Endothelial cell of umbilical vein (primary cell): ENCODE data around the gene PREP. TPM values are rescaled to one million over a fixed set of nuclear protein-coding genes. Genes with fewer than 3 reads are reported as not detected.

Experiments used
- BruUV-seq: library from RNA; stranded (reverse); fragments of 400-500 nt; replicated peaks from 2 replicates; lab custom pipeline; 2021; lab: Mats Ljungman, UMichigan
- CTCF ChIA-PET: fragments of 300-600, 350-600 bp; sonication (Branson Sonifier 250); formaldehyde crosslinking; loops from one replicate; lab custom pipeline; 2021; ENCODE audit warnings: antibody characterized with exemption, inconsistent platforms; lab: Charles Lee
- POLR2A ChIA-PET: fragments of 300-600, 350-600 bp; sonication (Branson Sonifier 250); formaldehyde crosslinking; loops from one replicate; lab custom pipeline; 2021; ENCODE audit warnings: antibody characterized with exemption, inconsistent platforms; lab: Charles Lee
- DNase-seq: peaks from one replicate; pipeline ENCODE4 v3.0.0-alpha.2; 2011; ENCODE audit warnings: low read depth, low spot score
- FAIRE-seq: peaks from 2 replicates; lab custom pipeline; 2011; peaks lifted over from hg19 to GRCh38; lab: Jason Lieb, UNC
- H2AFZ ChIP-seq: 2 replicates; pipeline ENCODE4 v1.6.0; 2012; ENCODE audit warnings: low read depth, low read length, control low read depth, inconsistent platforms
- H3K27ac ChIP-seq: 2 replicates; pipeline ENCODE4 v1.5.1; 2011; ENCODE audit warnings: low read depth, mild to moderate bottlenecking, control low read depth, low read length, moderate library complexity; ENCODE audit not compliant: insufficient read depth
- H3K27me3 ChIP-seq, 2 experiments: 2 replicates each; pipeline versions ENCODE4 v1.6.0 to v1.6.1; 2011; ENCODE audit warnings: low read length in 2 of 2, mixed read lengths in 1 of 2; ENCODE audit not compliant: control insufficient read depth in 2 of 2, insufficient read depth in 2 of 2
- H3K36me3 ChIP-seq, 2 experiments: 2 replicates in 1 of 2; 3 replicates in 1 of 2; pipeline ENCODE4 v1.5.1; 2011; ENCODE audit warnings: low read length in 2 of 2, mild to moderate bottlenecking in 1 of 2, moderate library complexity in 1 of 2; ENCODE audit not compliant: control insufficient read depth in 2 of 2, insufficient read depth in 2 of 2; ENCODE audit errors: extremely low read depth in 1 of 2
- H3K4me1 ChIP-seq: 3 replicates; pipeline ENCODE4 v1.5.1; 2011; ENCODE audit warnings: mild to moderate bottlenecking, low read length; ENCODE audit not compliant: control insufficient read depth, insufficient read depth; ENCODE audit errors: extremely low read depth
- H3K4me2 ChIP-seq: 2 replicates; pipeline ENCODE4 v1.6.1; 2011; ENCODE audit warnings: low read length, control low read depth, mixed read lengths; ENCODE audit not compliant: insufficient read depth
- H3K4me3 ChIP-seq, 3 experiments: fragments of 200-600 bp in 1 of 3; sonication (generic), shearing (Covaris generic) in 1 of 3; replicated peaks in 1 of 3; 2 replicates each; pipeline ENCODE4 v1.5.1; 2011 to 2016; ENCODE audit warnings: control low read depth in 3 of 3, low read length in 3 of 3, mild to moderate bottlenecking in 2 of 3, inconsistent platforms in 1 of 3, low read depth in 1 of 3, moderate library complexity in 1 of 3; ENCODE audit not compliant: insufficient read depth in 1 of 3
- H3K79me2 ChIP-seq: 2 replicates; pipeline ENCODE4 v1.6.0; 2012; ENCODE audit warnings: low read length, inconsistent platforms; ENCODE audit not compliant: control insufficient read depth, insufficient read depth
- H3K9ac ChIP-seq: replicated peaks from 2 replicates; pipeline ENCODE3; 2011; ENCODE audit warnings: low read length, control low read depth; ENCODE audit not compliant: insufficient read depth; ENCODE audit errors: extremely low read depth
- H3K9me1 ChIP-seq: replicated peaks from 3 replicates; pipeline ENCODE4 v1.6.0; 2011; ENCODE audit warnings: mild to moderate bottlenecking, low read length; ENCODE audit not compliant: control insufficient read depth, insufficient read depth; ENCODE audit errors: extremely low read depth
- H3K9me3 ChIP-seq: replicated peaks from 2 replicates; pipeline ENCODE4 v1.5.1; 2012; ENCODE audit warnings: low read length, inconsistent platforms; ENCODE audit not compliant: control insufficient read depth, insufficient read depth
- H4K20me1 ChIP-seq: replicated peaks from 2 replicates; pipeline ENCODE3; 2011; ENCODE audit warnings: mild to moderate bottlenecking, low read length; ENCODE audit not compliant: control insufficient read depth, insufficient read depth; ENCODE audit errors: extremely low read depth
- EZH2 ChIP-seq: IDR thresholded peaks from 2 replicates; pipeline ENCODE4 v1.6.1; 2012; ENCODE audit warnings: borderline replicate concordance, low read depth, mild to moderate bottlenecking, moderate library complexity, low read length, inconsistent platforms; ENCODE audit not compliant: severe bottlenecking
- FOS ChIP-seq: IDR thresholded peaks from 2 replicates; pipeline ENCODE4 v1.6.1; 2011; ENCODE audit warnings: mild to moderate bottlenecking, low read length, moderate library complexity, borderline replicate concordance; ENCODE audit not compliant: insufficient read depth
- GATA2 ChIP-seq: IDR thresholded peaks from 2 replicates; pipeline ENCODE4 v1.7.0; 2011; ENCODE audit warnings: low read depth, mild to moderate bottlenecking, moderate library complexity, mixed read lengths, low read length; ENCODE audit not compliant: insufficient read length, insufficient read depth
- JUN ChIP-seq: IDR thresholded peaks from 2 replicates; pipeline ENCODE4 v1.6.1; 2011; ENCODE audit warnings: borderline replicate concordance, low read depth; ENCODE audit not compliant: insufficient read length, insufficient read depth
- MYC ChIP-seq: IDR thresholded peaks from one replicate; pipeline ENCODE4 v1.6.1; 2011; ENCODE audit warnings: mild to moderate bottlenecking, low read depth, low read length
- POLR2A ChIP-seq: IDR thresholded peaks from 2 replicates; pipeline ENCODE4 v1.6.1; 2012; ENCODE audit warnings: low read depth, mild to moderate bottlenecking, control low read depth, low read length
- POLR2AphosphoS5 ChIP-seq: IDR thresholded peaks from 2 replicates; pipeline ENCODE4 v1.6.1; 2012; ENCODE audit warnings: low read depth, mild to moderate bottlenecking, control low read depth, low read length, moderate library complexity; ENCODE audit not compliant: insufficient read depth
- dilution Hi-C: fragments of 300-500 bp; cut with MboI; formaldehyde crosslinking; loops from one replicate; pipeline ENCODE4 v1.15.0; 2019; ENCODE audit warnings: low sequenced_read_pairs; ENCODE audit not compliant: extremely low pct_ligation_motif_present
- intact Hi-C: fragments of 100-400 bp; cut with micrococcal nuclease; formaldehyde crosslinking; loops from one replicate; pipeline ENCODE4 v1.10.0; 2022
- polyA plus RNA-seq, 4 experiments: library from polyadenylated mRNA; depleted of rRNA in 3 of 4; stranded (reverse) in 3 of 4; unstranded in 1 of 4; fragments of >200 nt; gene quantifications; 2 replicates each; pipeline versions ENCODE4 v1.2.1 to v1.2.3, GENCODE V29; 2011 to 2012; ENCODE audit warnings: missing spikeins in 1 of 4
- total RNA-seq: library from RNA; stranded (reverse); gene quantifications from 2 replicates; pipeline ENCODE4 v1.2.3, GENCODE V29; 2021
- TF ChIP-seq, protein P1 (sequence below), 2 donors: IDR thresholded peaks; 1 replicate in 1 of 2; 2 replicates in 1 of 2; pipeline ENCODE4 v1.5.1; 2011; ENCODE audit warnings: low read length in 2 of 2, mild to moderate bottlenecking in 2 of 2, moderate library complexity in 2 of 2, control low read depth in 1 of 2, inconsistent platforms in 1 of 2, low read depth in 1 of 2; ENCODE audit not compliant: insufficient read depth in 1 of 2; ENCODE audit errors: extremely low read depth in 1 of 2

The PREP gene
- total and polyA plus RNA-seq, 2 donors (not counting 3 experiments of a cell fraction or from before 2014, with no cell fraction given): 17.2 to 37.7 TPM

DNA sequence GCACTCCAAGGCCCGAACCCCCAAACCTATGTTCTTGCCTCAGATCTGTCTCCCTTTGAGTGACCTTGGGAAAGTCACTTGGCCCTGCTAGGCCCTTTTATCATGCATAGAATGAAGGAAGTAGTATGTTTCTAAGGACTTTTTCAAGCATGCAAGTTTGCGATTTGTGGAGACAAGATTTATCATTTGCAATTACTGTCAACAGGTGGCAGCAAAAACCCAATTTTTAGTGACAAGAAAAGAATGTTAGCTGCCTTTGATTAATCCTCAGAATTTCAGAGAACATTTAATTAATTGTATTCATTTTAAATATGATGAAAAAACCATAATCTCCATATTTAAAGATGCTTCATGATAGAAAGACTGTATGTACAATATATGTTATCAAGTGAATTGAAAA lies 28.3 kb upstream of the PREP start:
- ChIA-PET POLR2A (interaction anchor here (1.2 to 1.4 kb wide), 2 partner anchors 52 to 562 kb away, joined by 3 read pairs; no protein-coding TSS in a partner anchor), CTCF (interaction anchor here (0.6 to 3.9 kb wide), 86 partner anchors 9 to 1566 kb away, joined by 3 to 89 read pairs (median 4); partner anchors contain the start of genes ATG5, PRDM1 and PREP)
- Histone ChIP-seq H3K9me3 (no peaks in the 10 kb centered on the region), H3K9me1 (no peaks in the 10 kb centered on the region), H4K20me1 (no peaks in the 10 kb centered on the region), H3K27me3 (no peaks in the 10 kb centered on the region), H3K36me3 (no peaks in the 10 kb centered on the region), H3K4me3 (no peak overlapping the region), H3K9ac (no peak overlapping the region), H3K27ac (peak overlapping the region; percentile 65), H3K4me1 (peaks cover 40% of the 10 kb centered on the region), H3K79me2 (no peaks in the 10 kb centered on the region), H3K4me2 (no peak overlapping the region), H2AFZ (no peak overlapping the region)
- peak; percentile 81 for FAIRE-seq
- peak; percentile 73 for DNase-seq
- BruUV-seq: no TSS peak
- intact Hi-C loops (loop anchor here (1.0 to 5.0 kb wide), 7 partner anchors 161 to 870 kb away; no protein-coding TSS in a partner anchor), dilution Hi-C loops (no loop called here)
- TF ChIP-seq POLR2A: no peak
- TF ChIP-seq, protein P1, sequence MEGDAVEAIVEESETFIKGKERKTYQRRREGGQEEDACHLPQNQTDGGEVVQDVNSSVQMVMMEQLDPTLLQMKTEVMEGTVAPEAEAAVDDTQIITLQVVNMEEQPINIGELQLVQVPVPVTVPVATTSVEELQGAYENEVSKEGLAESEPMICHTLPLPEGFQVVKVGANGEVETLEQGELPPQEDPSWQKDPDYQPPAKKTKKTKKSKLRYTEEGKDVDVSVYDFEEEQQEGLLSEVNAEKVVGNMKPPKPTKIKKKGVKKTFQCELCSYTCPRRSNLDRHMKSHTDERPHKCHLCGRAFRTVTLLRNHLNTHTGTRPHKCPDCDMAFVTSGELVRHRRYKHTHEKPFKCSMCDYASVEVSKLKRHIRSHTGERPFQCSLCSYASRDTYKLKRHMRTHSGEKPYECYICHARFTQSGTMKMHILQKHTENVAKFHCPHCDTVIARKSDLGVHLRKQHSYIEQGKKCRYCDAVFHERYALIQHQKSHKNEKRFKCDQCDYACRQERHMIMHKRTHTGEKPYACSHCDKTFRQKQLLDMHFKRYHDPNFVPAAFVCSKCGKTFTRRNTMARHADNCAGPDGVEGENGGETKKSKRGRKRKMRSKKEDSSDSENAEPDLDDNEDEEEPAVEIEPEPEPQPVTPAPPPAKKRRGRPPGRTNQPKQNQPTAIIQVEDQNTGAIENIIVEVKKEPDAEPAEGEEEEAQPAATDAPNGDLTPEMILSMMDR (IDR thresholded peaks at IDR 0.05; ENCODE audit: extremely low read depth in 1 of 2, insufficient read depth in 1 of 2, low read depth in 1 of 2, low read length in 2 of 2): peak; percentile 30 to 36

DNA sequence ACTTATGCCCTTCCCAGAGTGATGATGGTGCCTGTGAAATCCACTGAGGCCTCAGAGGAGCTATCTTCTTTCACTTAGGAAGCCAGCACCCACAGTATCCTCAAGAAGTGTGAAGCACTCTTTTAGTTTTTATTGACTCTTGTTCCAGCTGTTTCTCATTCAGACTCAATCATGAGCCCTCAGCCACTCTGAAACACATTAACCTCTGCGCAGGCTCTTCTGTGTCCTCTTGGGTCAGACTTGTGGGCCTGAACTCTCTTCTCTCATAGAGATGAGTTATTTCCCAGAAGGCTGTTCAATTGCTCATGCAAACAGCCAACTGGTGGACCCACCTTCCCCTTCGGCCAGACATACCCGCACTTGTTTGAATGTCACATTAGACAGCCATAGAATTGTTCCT lies 27.8 kb upstream of the PREP start:
- no peak for FAIRE-seq
- H3K27ac ChIP-seq: no peak overlapping the region
- no peaks in the 10 kb centered on the region for H3K79me2 ChIP-seq
- ChIA-PET POLR2A (interaction anchor here (0.7 kb wide), 1 partner anchor 23 kb away, joined by 3 read pairs; no protein-coding TSS in a partner anchor), CTCF (interaction anchor here (0.6 to 3.9 kb wide), 39 partner anchors 8 to 1548 kb away, joined by 3 to 89 read pairs (median 5); partner anchors contain the start of genes ATG5 and PREP)
- no peak for TF ChIP-seq JUN
- TF ChIP-seq POLR2AphosphoS5: no peak
- no peak for TF ChIP-seq GATA2
- TF ChIP-seq, protein P1 (IDR thresholded peaks at IDR 0.05; ENCODE audit: extremely low read depth in 1 of 2, insufficient read depth in 1 of 2, low read depth in 1 of 2, low read length in 2 of 2): no peak
- TF ChIP-seq MYC: no peak
- TF ChIP-seq POLR2A: no peak
- no peak for TF ChIP-seq FOS
- TF ChIP-seq EZH2: no peak
- no peak overlapping the region for H3K4me2 ChIP-seq
- no peaks in the 10 kb centered on the region for H3K36me3 ChIP-seq
- no peak overlapping the region for H3K9ac ChIP-seq
- no TSS peak for BruUV-seq
- no peaks in the 10 kb centered on the region for H3K9me1 ChIP-seq
- dilution Hi-C loops (no loop called here), intact Hi-C loops (loop anchor here (1.0 to 5.0 kb wide), 7 partner anchors 162 to 871 kb away; no protein-coding TSS in a partner anchor)
- DNase-seq: no peak
- H3K4me3 ChIP-seq: no peak overlapping the region
- H4K20me1 ChIP-seq: no peaks in the 10 kb centered on the region
- no peaks in the 10 kb centered on the region for H3K27me3 ChIP-seq
- H2AFZ ChIP-seq: peak overlapping the region; percentile 65
- H3K4me1 ChIP-seq: peaks cover 40% of the 10 kb centered on the region
- H3K9me3 ChIP-seq: no peaks in the 10 kb centered on the region
